Chondrocyte (in vitro differentiated cells): Measurements from ENCODE around the gene ANO4. TPM values are rescaled to one million over a fixed set of nuclear protein-coding genes. Genes with fewer than 3 reads are reported as not detected.
"Not testable (repeated sequence)": the region's sequence is repeated elsewhere in the genome, so short reads cannot be mapped to it uniquely, and the experiment has no call there.

ENCODE experiments used
- DNase-seq: peaks from one replicate; pipeline ENCODE4 v3.0.0; 2021; ENCODE audit warnings: mixed read lengths, low spot score
- H3K27ac Mint-ChIP-seq: one replicate; pipeline ENCODE4 v1.8.0; 2021; ENCODE audit warnings: mild to moderate bottlenecking, moderate library complexity, mixed read lengths; ENCODE audit not compliant: unreplicated experiment
- H3K27me3 Mint-ChIP-seq: 2 replicates; pipeline ENCODE4 v1.8.0; 2021; ENCODE audit warnings: low read depth, mixed read lengths
- H3K36me3 Mint-ChIP-seq: 2 replicates; pipeline ENCODE4 v1.8.0; 2021; ENCODE audit warnings: low read depth, mixed read lengths
- H3K4me1 Mint-ChIP-seq: 2 replicates; pipeline ENCODE4 v1.8.0; 2021; ENCODE audit warnings: low read depth, mild to moderate bottlenecking, mixed read lengths
- H3K4me3 Mint-ChIP-seq: one replicate; pipeline ENCODE4 v1.8.0; 2021; ENCODE audit warnings: mild to moderate bottlenecking, moderate library complexity, mixed read lengths; ENCODE audit not compliant: unreplicated experiment
- H3K9me3 Mint-ChIP-seq: 2 replicates; pipeline ENCODE4 v1.8.0; 2021; ENCODE audit warnings: low read depth, mixed read lengths
- CTCF ChIP-seq: fragments of 200-600 bp; sonication (generic); IDR thresholded peaks from 2 replicates; pipeline ENCODE4 v1.5.0; 2021; ENCODE audit warnings: antibody characterized with exemption, mild to moderate bottlenecking, moderate library complexity
- total RNA-seq: library from RNA; stranded (reverse); gene quantifications from 3 replicates; pipeline ENCODE4 v1.2.1, GENCODE V29; 2021

Gene ANO4
- total RNA-seq, 1 donor from 2014 or later: 9.2 TPM

- H3K4me3 Mint-ChIP-seq: no peak overlapping the region
- no peak overlapping the region for H3K27ac Mint-ChIP-seq
- no peak for DNase-seq
- H3K36me3 Mint-ChIP-seq: no peaks in the 10 kb centered on the region
- peaks cover 10% of the 10 kb centered on the region for H3K4me1 Mint-ChIP-seq
- TF ChIP-seq CTCF: no peak
- H3K9me3 Mint-ChIP-seq: no peaks in the 10 kb centered on the region
- no peaks in the 10 kb centered on the region for H3K27me3 Mint-ChIP-seq
These were observed 293.3 kb downstream of the ANO4 start for GRCh38 chr12:101087920-101088319.

GRCh38 chr12:101089271-101089670 is 294.7 kb downstream of the ANO4 start:
- H3K27me3 Mint-ChIP-seq: no peaks in the 10 kb centered on the region

GRCh38 chr12:101090222-101090621 is 295.6 kb downstream of the ANO4 start:
- H3K9me3 Mint-ChIP-seq, H3K36me3 Mint-ChIP-seq, H3K4me3 Mint-ChIP-seq, DNase-seq, H3K27ac Mint-ChIP-seq, H3K27me3 Mint-ChIP-seq: not testable (repeated sequence)
- peaks cover 10% of the 10 kb centered on the region for H3K4me1 Mint-ChIP-seq

More at GRCh38 chr12:101089271-101089670, 294.7 kb downstream of the ANO4 start:
- H3K4me3 Mint-ChIP-seq: no peak overlapping the region
- no peak for TF ChIP-seq CTCF
- no peak for DNase-seq
- H3K27ac Mint-ChIP-seq: no peak overlapping the region
- H3K36me3 Mint-ChIP-seq: no peaks in the 10 kb centered on the region
- H3K4me1 Mint-ChIP-seq: peaks cover 10% of the 10 kb centered on the region
- H3K9me3 Mint-ChIP-seq: no peaks in the 10 kb centered on the region

- no peak for DNase-seq
- Mint-ChIP-seq H3K4me1 (no peaks in the 10 kb centered on the region), H3K27me3 (no peaks in the 10 kb centered on the region), H3K9me3 (no peaks in the 10 kb centered on the region), H3K27ac (no peak overlapping the region), H3K4me3 (no peak overlapping the region), H3K36me3 (no peaks in the 10 kb centered on the region)
- TF ChIP-seq CTCF: no peak
These were observed 303.4 kb downstream of the ANO4 start for GRCh38 chr12:101097829-101098580.

- peaks cover 5% of the 10 kb centered on the region for H3K36me3 Mint-ChIP-seq
- H3K4me1 Mint-ChIP-seq: no peaks in the 10 kb centered on the region
- peaks cover 17% of the 10 kb centered on the region for H3K9me3 Mint-ChIP-seq
- H3K4me3 Mint-ChIP-seq: no peak overlapping the region
- TF ChIP-seq CTCF: no peak
- DNase-seq: no peak
- no peaks in the 10 kb centered on the region for H3K27me3 Mint-ChIP-seq
- no peak overlapping the region for H3K27ac Mint-ChIP-seq
These were observed 312.6 kb downstream of the ANO4 start for GRCh38 chr12:101107032-101107763.
